Measurements from ENCODE around the gene IL21R.

DNA sequence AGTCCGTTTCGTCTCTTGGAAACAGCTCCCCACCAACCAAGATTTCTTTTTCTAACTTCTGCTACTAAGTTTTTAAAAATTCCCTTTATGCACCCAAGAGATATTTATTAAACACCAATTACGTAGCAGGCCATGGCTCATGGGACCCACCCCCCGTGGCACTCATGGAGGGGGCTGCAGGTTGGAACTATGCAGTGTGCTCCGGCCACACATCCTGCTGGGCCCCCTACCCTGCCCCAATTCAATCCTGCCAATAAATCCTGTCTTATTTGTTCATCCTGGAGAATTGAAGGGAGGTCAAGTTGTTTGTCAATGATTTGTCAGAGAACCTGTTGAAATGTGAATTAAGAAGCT lies 48.2 kb downstream of the IL21R start:
- TF ChIP-seq, protein P1, sequence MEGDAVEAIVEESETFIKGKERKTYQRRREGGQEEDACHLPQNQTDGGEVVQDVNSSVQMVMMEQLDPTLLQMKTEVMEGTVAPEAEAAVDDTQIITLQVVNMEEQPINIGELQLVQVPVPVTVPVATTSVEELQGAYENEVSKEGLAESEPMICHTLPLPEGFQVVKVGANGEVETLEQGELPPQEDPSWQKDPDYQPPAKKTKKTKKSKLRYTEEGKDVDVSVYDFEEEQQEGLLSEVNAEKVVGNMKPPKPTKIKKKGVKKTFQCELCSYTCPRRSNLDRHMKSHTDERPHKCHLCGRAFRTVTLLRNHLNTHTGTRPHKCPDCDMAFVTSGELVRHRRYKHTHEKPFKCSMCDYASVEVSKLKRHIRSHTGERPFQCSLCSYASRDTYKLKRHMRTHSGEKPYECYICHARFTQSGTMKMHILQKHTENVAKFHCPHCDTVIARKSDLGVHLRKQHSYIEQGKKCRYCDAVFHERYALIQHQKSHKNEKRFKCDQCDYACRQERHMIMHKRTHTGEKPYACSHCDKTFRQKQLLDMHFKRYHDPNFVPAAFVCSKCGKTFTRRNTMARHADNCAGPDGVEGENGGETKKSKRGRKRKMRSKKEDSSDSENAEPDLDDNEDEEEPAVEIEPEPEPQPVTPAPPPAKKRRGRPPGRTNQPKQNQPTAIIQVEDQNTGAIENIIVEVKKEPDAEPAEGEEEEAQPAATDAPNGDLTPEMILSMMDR (conservative IDR thresholded peaks at IDR 0.05 in 1 of 2, IDR thresholded peaks at IDR 0.05 in 1 of 2; ENCODE audit: extremely low read depth in 1 of 2, insufficient read depth in 1 of 2, low read depth in 1 of 2, low read length in 2 of 2): no peak
- TF ChIP-seq EZH2 (IDR thresholded peaks at IDR 0.05; ENCODE audit: borderline replicate concordance, low read length): no peak

Data from mammary epithelial cell (primary cell).